H1 (cell line): ENCODE results near the gene WWP2. TPM values are rescaled to one million over a fixed set of nuclear protein-coding genes. Genes with fewer than 3 reads are reported as not detected.

Experiments used
- CTCF ChIA-PET: fragments of 300-600 bp; sonication (Branson Sonifier 250); formaldehyde crosslinking; loops from one replicate; lab custom pipeline; 2021; ENCODE audit not compliant: partially characterized antibody; lab: Charles Lee
- POLR2A ChIA-PET: fragments of 300-600 bp; sonication (Branson Sonifier 250); formaldehyde crosslinking; loops from one replicate; lab custom pipeline; 2021; ENCODE audit warnings: inconsistent platforms; ENCODE audit not compliant: partially characterized antibody; lab: Charles Lee
- DNase-seq, 2 experiments: peaks; one replicate each; pipeline versions ENCODE4 v3.0.0 to v3.0.0-alpha.2; 2010 to 2022; ENCODE audit warnings: low spot score in 2 of 2, low read depth in 1 of 2, mixed read lengths in 1 of 2
- FAIRE-seq: peaks from 2 replicates; lab custom pipeline; 2011; peaks lifted over from hg19 to GRCh38; lab: Jason Lieb, UNC
- H2AFZ ChIP-seq: 2 replicates; pipeline ENCODE4 v1.8.1; 2012; ENCODE audit warnings: low read length, inconsistent platforms
- H2AK5ac ChIP-seq: 2 replicates; pipeline ENCODE4 v1.6.1; 2013; ENCODE audit warnings: low read depth, low read length
- H2BK120ac ChIP-seq: replicated peaks from 2 replicates; pipeline ENCODE3; 2013; ENCODE audit warnings: low read depth, low read length, inconsistent platforms
- H2BK12ac ChIP-seq: 2 replicates; pipeline ENCODE4 v1.6.1; 2013; ENCODE audit warnings: low read depth, low read length
- H2BK15ac ChIP-seq: 2 replicates; pipeline ENCODE4 v1.6.1; 2013; ENCODE audit warnings: low read length
- H2BK20ac ChIP-seq: 2 replicates; pipeline ENCODE4 v1.6.1; 2013; ENCODE audit warnings: low read length
- H2BK5ac ChIP-seq: 2 replicates; pipeline ENCODE4 v1.6.1; 2013; ENCODE audit warnings: low read depth, low read length
- H3K14ac ChIP-seq: 2 replicates; pipeline ENCODE4 v1.6.1; 2013; ENCODE audit warnings: inconsistent platforms; ENCODE audit not compliant: insufficient read length
- H3K18ac ChIP-seq: 2 replicates; pipeline ENCODE4 v1.6.1; 2013; ENCODE audit warnings: low read length; ENCODE audit errors: extremely low read depth
- H3K23ac ChIP-seq: 2 replicates; pipeline ENCODE4 v1.6.1; 2013; ENCODE audit warnings: inconsistent platforms; ENCODE audit not compliant: insufficient read length
- H3K23me2 ChIP-seq: 2 replicates; pipeline ENCODE4 v1.6.1; 2013; ENCODE audit warnings: low read depth, low read length
- H3K27ac ChIP-seq: 2 replicates; pipeline ENCODE4 v1.6.1; 2011; ENCODE audit warnings: low read depth, low read length, inconsistent platforms
- H3K27me3 ChIP-seq, 4 experiments: replicated peaks in 1 of 4; 1 replicate in 1 of 4; 2 replicates in 3 of 4; pipeline versions ENCODE4 v1.6.1 to v1.8.1; 2011 to 2013; ENCODE audit warnings: low read length in 3 of 4, mild to moderate bottlenecking in 3 of 4, inconsistent platforms in 2 of 4, mixed read lengths in 2 of 4, moderate library complexity in 1 of 4; ENCODE audit not compliant: control insufficient read depth in 3 of 4, insufficient read depth in 3 of 4; ENCODE audit errors: extremely low read depth in 1 of 4
- H3K36me3 ChIP-seq, 4 experiments: 2 replicates each; pipeline versions ENCODE4 v1.6.1 to v1.8.1; 2011 to 2013; ENCODE audit warnings: mild to moderate bottlenecking in 4 of 4, low read length in 3 of 4, moderate library complexity in 2 of 4, control low read depth in 1 of 4, inconsistent platforms in 1 of 4; ENCODE audit not compliant: insufficient read depth in 4 of 4, control insufficient read depth in 2 of 4
- H3K4ac ChIP-seq: replicated peaks from 2 replicates; pipeline ENCODE3; 2013; ENCODE audit warnings: low read length, low read depth, mixed read lengths, inconsistent platforms; ENCODE audit not compliant: insufficient read length
- H3K4me1 ChIP-seq, 4 experiments: replicated peaks in 1 of 4; 1 replicate in 1 of 4; 2 replicates in 3 of 4; pipeline versions ENCODE4 v1.6.1 to v1.8.1; 2011 to 2013; ENCODE audit warnings: low read length in 3 of 4, inconsistent platforms in 2 of 4, mixed read lengths in 1 of 4; ENCODE audit not compliant: insufficient read depth in 4 of 4, control insufficient read depth in 3 of 4
- H3K4me2 ChIP-seq, 2 experiments: 2 replicates each; pipeline versions ENCODE4 v1.6.1 to v1.8.1; 2011 to 2013; ENCODE audit warnings: low read depth in 2 of 2, low read length in 2 of 2, control low read depth in 1 of 2, inconsistent platforms in 1 of 2, mild to moderate bottlenecking in 1 of 2; ENCODE audit not compliant: insufficient read depth in 1 of 2
- H3K4me3 ChIP-seq, 4 experiments: fragments of 200-600, 300-600 bp in 1 of 4; sonication (generic), shearing (Covaris generic), sonication (Bioruptor Twin) in 1 of 4; 2 replicates each; pipeline versions ENCODE4 v1.5.1 to v1.8.1; 2011 to 2016; ENCODE audit warnings: low read length in 4 of 4, low read depth in 3 of 4, control low read depth in 2 of 4, inconsistent platforms in 2 of 4, mild to moderate bottlenecking in 2 of 4, mixed read lengths in 1 of 4, moderate library complexity in 1 of 4; ENCODE audit not compliant: insufficient read depth in 2 of 4; ENCODE audit errors: extremely low read depth in 1 of 4
- H3K56ac ChIP-seq: replicated peaks from 2 replicates; pipeline ENCODE3; 2013; ENCODE audit warnings: low read depth, mild to moderate bottlenecking, mixed read lengths, low read length, inconsistent platforms; ENCODE audit not compliant: insufficient read length
- H3K79me1 ChIP-seq: 2 replicates; pipeline ENCODE4 v1.6.1; 2013; ENCODE audit warnings: low read depth, low read length, control low read depth
- H3K79me2 ChIP-seq, 2 experiments: 2 replicates each; pipeline versions ENCODE4 v1.6.1 to v1.8.1; 2012 to 2013; ENCODE audit warnings: low read length in 2 of 2, mild to moderate bottlenecking in 2 of 2, inconsistent platforms in 1 of 2; ENCODE audit not compliant: insufficient read depth in 2 of 2, control insufficient read depth in 1 of 2
- H3K9ac ChIP-seq, 4 experiments: replicated peaks in 1 of 4; 1 replicate in 1 of 4; 2 replicates in 3 of 4; pipeline versions ENCODE4 v1.6.1 to v1.8.1; 2011 to 2013; ENCODE audit warnings: low read depth in 3 of 4, low read length in 3 of 4, control low read depth in 2 of 4, mild to moderate bottlenecking in 2 of 4, moderate library complexity in 2 of 4, inconsistent platforms in 1 of 4; ENCODE audit errors: extremely low read depth in 1 of 4
- H3K9me3 ChIP-seq, 2 experiments: 2 replicates each; pipeline versions ENCODE4 v1.6.1 to v1.8.1; 2012 to 2013; ENCODE audit warnings: mild to moderate bottlenecking in 2 of 2, moderate library complexity in 2 of 2, control low read depth in 1 of 2, inconsistent platforms in 1 of 2, low read depth in 1 of 2, low read length in 1 of 2, mixed read lengths in 1 of 2; ENCODE audit not compliant: insufficient read depth in 2 of 2
- H4K20me1 ChIP-seq, 2 experiments: replicated peaks in 1 of 2; 2 replicates each; pipeline versions ENCODE3 to v1.8.1; 2011 to 2013; ENCODE audit warnings: inconsistent platforms in 2 of 2, low read length in 2 of 2, mild to moderate bottlenecking in 1 of 2; ENCODE audit not compliant: insufficient read depth in 2 of 2, control insufficient read depth in 1 of 2
- H4K5ac ChIP-seq: 2 replicates; pipeline ENCODE4 v1.6.1; 2013; ENCODE audit warnings: low read length, low read depth, mixed read lengths, inconsistent platforms; ENCODE audit not compliant: insufficient read length
- H4K8ac ChIP-seq: 2 replicates; pipeline ENCODE4 v1.8.0; 2013; ENCODE audit warnings: mild to moderate bottlenecking, moderate library complexity, low read length, inconsistent platforms; ENCODE audit not compliant: insufficient read depth; ENCODE audit errors: extremely low read depth
- H4K91ac ChIP-seq: replicated peaks from 2 replicates; pipeline ENCODE3; 2013; ENCODE audit warnings: low read length, mixed read lengths, inconsistent platforms; ENCODE audit not compliant: insufficient read length
- CREB1 ChIP-seq: IDR thresholded peaks from 2 replicates; pipeline ENCODE4 v1.6.1; 2012; ENCODE audit warnings: inconsistent platforms
- EZH2 ChIP-seq: fragments of 200-600 bp; sonication (generic); IDR thresholded peaks from 2 replicates; pipeline ENCODE4 v1.7.1; 2012; ENCODE audit warnings: low read depth, mild to moderate bottlenecking, moderate library complexity, low read length, inconsistent platforms; ENCODE audit not compliant: severe bottlenecking
- JUN ChIP-seq: IDR thresholded peaks from 2 replicates; pipeline ENCODE4 v1.6.1; 2011; ENCODE audit warnings: low read depth, mild to moderate bottlenecking, improper control_type of control experiment, low read length
- SRF ChIP-seq: IDR thresholded peaks from 2 replicates; pipeline ENCODE4 v1.6.1; 2011; ENCODE audit warnings: mild to moderate bottlenecking, low read depth, low read length, moderate library complexity
- TAF7 ChIP-seq: optimal IDR thresholded peaks from 2 replicates; pipeline ENCODE3; 2011; ENCODE audit warnings: low read depth, mild to moderate bottlenecking, inconsistent platforms, low read length, moderate library complexity, borderline replicate concordance
- WGBS, 2 experiments: shearing (Covaris generic) in 1 of 2; methylation state at CpG; one replicate each; pipeline versions ENCODE4 v1.1.6 to v1.1.7; 2013 to 2015; ENCODE audit warnings: low lambda C conversion rate in 2 of 2, mixed read lengths in 2 of 2, inconsistent platforms in 1 of 2, low coverage in 1 of 2, missing lambda C conversion rate in 1 of 2; ENCODE audit not compliant: insufficient replicate concordance in 2 of 2, insufficient coverage in 1 of 2, insufficient read length in 1 of 2; ENCODE audit errors: extremely low coverage in 1 of 2, missing lambda C conversion rate in 1 of 2; 5-methylcytosine and 5-hydroxymethylcytosine counted together
- polyA plus RNA-seq, 7 experiments: library from polyadenylated mRNA; depleted of rRNA in 3 of 7; stranded (reverse) in 5 of 7; unstranded in 2 of 7; fragments of >200 nt in 5 of 7; fragments of 200-250 nt in 2 of 7; gene quantifications; 1 replicate in 5 of 7; 2 replicates in 1 of 7; 4 replicates in 1 of 7; pipeline versions ENCODE4 v1.2.1 to v1.2.3, GENCODE V29; 2011 to 2013; ENCODE audit warnings: missing spikeins in 2 of 7, mixed read lengths in 2 of 7
- total RNA-seq: library from RNA; stranded (reverse); fragmentation: NEBNext Ultra II Directional; extraction: Animal tissue kit (Norgen Biotek cat#: 25700); gene quantifications from 2 replicates; pipeline ENCODE4 v1.2.1, GENCODE V29; 2021
- TF ChIP-seq, protein P1 (sequence below): IDR thresholded peaks from 2 replicates; pipeline ENCODE4 v1.6.1; 2012; ENCODE audit warnings: inconsistent platforms
- TF ChIP-seq, protein P2 (sequence below), 3 experiments: IDR thresholded peaks; 1 replicate in 2 of 3; 2 replicates in 1 of 3; pipeline versions ENCODE4 v1.5.1 to v1.6.1; 2011; ENCODE audit warnings: low read length in 3 of 3, mild to moderate bottlenecking in 3 of 3, inconsistent platforms in 2 of 3, low read depth in 1 of 3, moderate library complexity in 1 of 3; ENCODE audit not compliant: insufficient read depth in 1 of 3; ENCODE audit errors: control extremely low read depth in 1 of 3

The WWP2 gene
- total and polyA plus RNA-seq, 2 of the 8 experiments (the other 6 are each of a cell fraction or from before 2014, with no cell fraction given) = 14.1 to 42.2 TPM

DNA sequence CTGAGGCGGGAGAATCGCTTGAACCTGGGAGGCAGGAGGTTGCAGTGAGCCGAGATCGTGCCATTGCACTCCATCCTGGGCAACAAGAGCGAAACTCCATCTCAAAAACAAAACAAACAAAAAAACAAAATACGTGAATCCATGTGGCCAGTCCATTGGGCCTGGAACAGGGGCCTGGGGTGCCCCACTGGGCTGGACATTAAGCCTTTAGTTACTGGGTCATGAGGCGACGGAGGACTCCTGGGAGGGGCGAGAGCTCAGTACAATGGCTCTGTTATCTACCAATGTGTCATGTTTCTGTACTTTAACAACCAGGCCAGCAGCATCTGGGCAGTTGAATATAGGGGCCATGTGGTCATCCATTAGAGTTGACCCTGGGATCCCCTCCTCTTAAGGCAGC is 170.1 kb downstream of the WWP2 start:
- ChIA-PET CTCF (interaction anchor here (0.5 to 9.6 kb wide), 5 partner anchors 9 to 707 kb away, joined by 3 to 123 read pairs (median 31); no protein-coding TSS in a partner anchor), POLR2A (no interaction called here)
- H3K9ac ChIP-seq = no peak overlapping the region
- H4K5ac ChIP-seq = no peak overlapping the region
- H3K4me1 ChIP-seq = peaks cover 0 to 2% (median 1%) of the 10 kb centered on the region in 4 experiments; a peak in 3 of 7 replicates
- no peak overlapping the region for H3K4ac ChIP-seq
- no peak overlapping the region for H3K23ac ChIP-seq
- no peak overlapping the region for H2AFZ ChIP-seq
- WGBS, 2 experiments = 95% methylated on average over 9 of the region's 9 CpGs; no CpG with 5 or more reads in 1 of the 2 experiments
- no peaks in the 10 kb centered on the region for H3K9me3 ChIP-seq
- H3K79me2 ChIP-seq = no peaks in the 10 kb centered on the region
- no peak overlapping the region for H4K8ac ChIP-seq
- no peak overlapping the region for H4K91ac ChIP-seq
- no peak overlapping the region for H2BK20ac ChIP-seq
- no peak overlapping the region for H2BK5ac ChIP-seq
- no peak overlapping the region for H2AK5ac ChIP-seq
- H3K27me3 ChIP-seq = no peaks in the 10 kb centered on the region
- H2BK120ac ChIP-seq = no peak overlapping the region
- H3K79me1 ChIP-seq = no peaks in the 10 kb centered on the region
- H3K36me3 ChIP-seq = peaks cover 0 to 8% (median 7%) of the 10 kb centered on the region in 4 experiments; a peak in 5 of 8 replicates
- no peak overlapping the region for H3K14ac ChIP-seq
- H3K23me2 ChIP-seq = no peaks in the 10 kb centered on the region
- H2BK15ac ChIP-seq = no peak overlapping the region
- H3K4me2 ChIP-seq = no peak overlapping the region
- DNase-seq = no peak
- H3K4me3 ChIP-seq = no peak overlapping the region
- FAIRE-seq = no peak
- H3K56ac ChIP-seq = no peak overlapping the region
- no peak overlapping the region for H2BK12ac ChIP-seq
- TF ChIP-seq JUN (no peak), SRF (no peak), TAF7 (no peak), EZH2 (no peak), CREB1 (no peak)
- TF ChIP-seq, protein P1, sequence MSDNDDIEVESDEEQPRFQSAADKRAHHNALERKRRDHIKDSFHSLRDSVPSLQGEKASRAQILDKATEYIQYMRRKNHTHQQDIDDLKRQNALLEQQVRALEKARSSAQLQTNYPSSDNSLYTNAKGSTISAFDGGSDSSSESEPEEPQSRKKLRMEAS = no peak
- TF ChIP-seq, protein P2, sequence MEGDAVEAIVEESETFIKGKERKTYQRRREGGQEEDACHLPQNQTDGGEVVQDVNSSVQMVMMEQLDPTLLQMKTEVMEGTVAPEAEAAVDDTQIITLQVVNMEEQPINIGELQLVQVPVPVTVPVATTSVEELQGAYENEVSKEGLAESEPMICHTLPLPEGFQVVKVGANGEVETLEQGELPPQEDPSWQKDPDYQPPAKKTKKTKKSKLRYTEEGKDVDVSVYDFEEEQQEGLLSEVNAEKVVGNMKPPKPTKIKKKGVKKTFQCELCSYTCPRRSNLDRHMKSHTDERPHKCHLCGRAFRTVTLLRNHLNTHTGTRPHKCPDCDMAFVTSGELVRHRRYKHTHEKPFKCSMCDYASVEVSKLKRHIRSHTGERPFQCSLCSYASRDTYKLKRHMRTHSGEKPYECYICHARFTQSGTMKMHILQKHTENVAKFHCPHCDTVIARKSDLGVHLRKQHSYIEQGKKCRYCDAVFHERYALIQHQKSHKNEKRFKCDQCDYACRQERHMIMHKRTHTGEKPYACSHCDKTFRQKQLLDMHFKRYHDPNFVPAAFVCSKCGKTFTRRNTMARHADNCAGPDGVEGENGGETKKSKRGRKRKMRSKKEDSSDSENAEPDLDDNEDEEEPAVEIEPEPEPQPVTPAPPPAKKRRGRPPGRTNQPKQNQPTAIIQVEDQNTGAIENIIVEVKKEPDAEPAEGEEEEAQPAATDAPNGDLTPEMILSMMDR (IDR thresholded peaks at IDR 0.05; ENCODE audit: control extremely low read depth in 1 of 3, insufficient read depth in 1 of 3, low read depth in 1 of 3, low read length in 3 of 3) = no peak
- peaks cover 0 to 1% of the 10 kb centered on the region in 2 experiments for H4K20me1 ChIP-seq
- H3K27ac ChIP-seq = no peak overlapping the region
- no peak overlapping the region for H3K18ac ChIP-seq
